ENCODE results near the gene PSME2. TPM values are rescaled to one million over a fixed set of nuclear protein-coding genes. Genes with fewer than 3 reads are reported as not detected.

Gene PSME2
- total and polyA plus RNA-seq, 2 of the 13 experiments (the other 11 are each of a cell fraction or from before 2014, with no cell fraction given): 332 to 716 TPM

- TF ChIP-seq GRHL1 (CRISPR knock-in tag; conservative IDR thresholded peaks at IDR 0.05) (no peak), RCOR2 (CRISPR knock-in tag; IDR thresholded peaks at IDR 0.05) (peak; percentile 80; the same call in 1 of the 2 replicates), HNF4A (CRISPR knock-in tag; IDR thresholded peaks at IDR 0.05) (no peak; the same call in 1 of the 2 replicates), AGO1 (IDR thresholded peaks at IDR 0.05; ENCODE audit: low read depth, low read length, poor library complexity, severe bottlenecking) (peak; percentile 94), CHD2 (IDR thresholded peaks at IDR 0.05; ENCODE audit: low read depth, low read length) (peak; percentile 49; the same call in 1 of the 2 replicates), CTCF (CRISPR knock-in tag; IDR thresholded peaks at IDR 0.05) (peak; percentile 54), PCBP1 (IDR thresholded peaks at IDR 0.05; ENCODE audit: borderline replicate concordance, low read depth, low read length) (peak; percentile 99), GLI4 (CRISPR knock-in tag; IDR thresholded peaks at IDR 0.05; ENCODE audit: borderline replicate concordance) (peak; percentile 99), EHMT2 (IDR thresholded peaks at IDR 0.05; ENCODE audit: borderline replicate concordance, low read depth, low read length) (no peak), MYPOP (CRISPR knock-in tag; IDR thresholded peaks at IDR 0.05) (no peak), ZBTB7B (CRISPR knock-in tag; IDR thresholded peaks at IDR 0.05) (peak; percentile 99), PHF20 (CRISPR knock-in tag; IDR thresholded peaks at IDR 0.05) (no peak), REL (CRISPR knock-in tag; conservative IDR thresholded peaks at IDR 0.05) (no peak), FOXK1 (CRISPR knock-in tag; IDR thresholded peaks at IDR 0.05; ENCODE audit: borderline replicate concordance, low read depth) (peak; percentile 88; the same call in 1 of the 2 replicates), NCOA1 (CRISPR knock-in tag; IDR thresholded peaks at IDR 0.05) (0 out of 2 replicates have a peak, but pooled peaks have one; percentile 59), XRCC5 (optimal IDR thresholded peaks at IDR 0.05; ENCODE audit: low read length) (peak; percentile 98), SSRP1 (CRISPR knock-in tag; IDR thresholded peaks at IDR 0.05) (no peak), ZC3H4 (CRISPR knock-in tag; IDR thresholded peaks at IDR 0.05; ENCODE audit: borderline replicate concordance) (no peak; the same call in 1 of the 2 replicates), ZNF703 (CRISPR knock-in tag; IDR thresholded peaks at IDR 0.05; ENCODE audit: borderline replicate concordance) (no peak), ZNF34 (CRISPR knock-in tag; IDR thresholded peaks at IDR 0.05; ENCODE audit: borderline replicate concordance) (peak; percentile 92), RXRB (CRISPR knock-in tag; IDR thresholded peaks at IDR 0.05; ENCODE audit: borderline replicate concordance) (peak; percentile 79; the same call in 1 of the 2 replicates), CBX5 (CRISPR knock-in tag; IDR thresholded peaks at IDR 0.05; ENCODE audit: borderline replicate concordance) (peak; percentile 86), ZNF75D (CRISPR knock-in tag; IDR thresholded peaks at IDR 0.05; ENCODE audit: borderline replicate concordance) (no peak)
Measured at GRCh38 chr14:24195186-24196070, 49.0 kb upstream of the PSME2 start, which contains the start of gene TM9SF1 (continued).
